Posterior vena cava (tissue), 2 donors: ENCODE data around the gene LMOD1. TPM values are rescaled to one million over a fixed set of nuclear protein-coding genes. Genes with fewer than 3 reads are reported as not detected.
"Not testable (repeated sequence)": the region's sequence is repeated elsewhere in the genome, so short reads cannot be mapped to it uniquely, and the experiment has no call there.

Source experiments
- DNase-seq: peaks from one replicate; pipeline ENCODE4 v3.0.0-alpha.2; 2020; ENCODE audit warnings: low spot score
- intact Hi-C, 2 donors: fragments of 100-400 bp; cut with DNase I; formaldehyde crosslinking; loops; one replicate each; pipeline versions ENCODE4 v1.14.1 to v1.14.2; 2022 to 2023
- long read RNA-seq, 2 donors: library from polyadenylated mRNA; unstranded; transcript quantifications; one replicate each; pipeline ENCODE4 v2.0.0, GENCODE V29; 2020 to 2021
- total RNA-seq, 2 donors: library from RNA; stranded (reverse); fragmentation: NEBNext Ultra II Directional; extraction: Animal tissue kit (Norgen Biotek cat#: 25700); gene quantifications; one replicate each; pipeline ENCODE4 v1.2.1, GENCODE V29; 2021
- donor health status: DM: yes; HTN: yes; CAD: no.
- donor health status: DM: yes; HTN: yes; CAD: no.

Gene LMOD1
- 100 to 1,000 TPM; 297 to 440 TPM for total RNA-seq
- long read RNA-seq, donor 1, transcript LMOD1-201 (3 exons, 3,970 nt): major isoform, 95 of 249 reads
- long read RNA-seq, donor 1, partial matches to known transcripts: 88 of 249 reads
- long read RNA-seq, donor 1, other reads (novel, unspliced or antisense): 66 of 249 reads
- long read RNA-seq, donor 2, transcript LMOD1-201 (3 exons, 3,970 nt): major isoform, 18 of 371 reads
- long read RNA-seq, donor 2, partial matches to known transcripts: 183 of 371 reads
- long read RNA-seq, donor 2, other reads (novel, unspliced or antisense): 170 of 371 reads

DNA sequence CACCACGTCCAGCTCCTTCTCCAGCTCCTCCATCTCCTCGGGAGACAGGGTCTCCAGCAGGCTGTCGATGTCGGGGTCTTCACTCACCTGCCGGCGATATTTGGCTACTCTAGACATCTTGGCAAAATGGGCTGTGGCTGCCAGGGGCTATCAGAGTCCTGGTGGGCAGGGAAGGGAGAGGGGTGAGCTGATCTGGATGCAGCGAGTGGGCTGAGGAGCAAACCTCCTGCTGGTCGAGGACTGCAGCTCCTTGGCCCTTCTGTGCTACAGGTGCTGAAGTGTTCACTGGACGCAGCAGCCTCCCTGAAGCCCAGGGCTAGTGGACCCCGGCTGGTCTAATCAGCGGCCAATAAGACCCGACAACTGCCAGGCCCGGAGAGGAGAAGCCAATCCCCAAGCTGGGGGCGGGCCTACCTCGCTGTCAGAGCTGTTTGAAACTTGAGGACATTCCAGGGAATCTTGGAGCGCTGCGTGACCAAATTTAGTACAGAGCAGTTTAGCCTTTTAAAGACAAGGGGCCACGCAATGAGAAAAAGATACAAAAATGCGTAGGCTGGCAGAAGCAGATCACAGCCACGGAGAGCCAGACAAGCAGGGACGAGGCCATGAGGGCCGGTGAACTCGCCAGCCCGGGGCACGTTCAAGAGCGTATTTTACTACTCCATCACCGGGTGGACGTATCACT is at the start of gene LMOD1:
LMOD1 (minus strand) TSS at position 325 of the 685 bp plus-strand sequence; CDS start at position 117, 208 bp downstream.
- intact Hi-C loops: no loop called here
- DNase-seq: peak; percentile 96

DNA sequence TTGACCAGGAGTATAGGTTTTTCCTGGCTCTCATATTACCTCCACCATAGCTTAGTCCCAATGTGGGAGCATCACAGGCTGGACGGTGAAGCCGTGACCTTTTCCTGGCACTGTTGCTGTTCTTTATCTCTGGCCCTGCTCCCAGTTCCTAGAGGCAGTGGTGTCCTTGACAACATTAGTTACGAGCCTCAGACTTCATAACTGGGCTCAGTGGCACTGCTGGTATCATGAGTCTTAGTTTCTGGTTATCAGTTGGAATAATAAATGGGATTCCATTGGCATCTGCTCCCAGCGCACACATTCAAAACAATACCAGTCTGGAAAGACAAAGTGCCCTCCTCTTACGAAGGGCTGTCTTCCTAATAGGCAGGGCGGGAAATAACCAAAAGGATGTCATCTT is 44.1 kb upstream of the LMOD1 start:
- no peak for DNase-seq
- intact Hi-C loops: no loop called here

DNA sequence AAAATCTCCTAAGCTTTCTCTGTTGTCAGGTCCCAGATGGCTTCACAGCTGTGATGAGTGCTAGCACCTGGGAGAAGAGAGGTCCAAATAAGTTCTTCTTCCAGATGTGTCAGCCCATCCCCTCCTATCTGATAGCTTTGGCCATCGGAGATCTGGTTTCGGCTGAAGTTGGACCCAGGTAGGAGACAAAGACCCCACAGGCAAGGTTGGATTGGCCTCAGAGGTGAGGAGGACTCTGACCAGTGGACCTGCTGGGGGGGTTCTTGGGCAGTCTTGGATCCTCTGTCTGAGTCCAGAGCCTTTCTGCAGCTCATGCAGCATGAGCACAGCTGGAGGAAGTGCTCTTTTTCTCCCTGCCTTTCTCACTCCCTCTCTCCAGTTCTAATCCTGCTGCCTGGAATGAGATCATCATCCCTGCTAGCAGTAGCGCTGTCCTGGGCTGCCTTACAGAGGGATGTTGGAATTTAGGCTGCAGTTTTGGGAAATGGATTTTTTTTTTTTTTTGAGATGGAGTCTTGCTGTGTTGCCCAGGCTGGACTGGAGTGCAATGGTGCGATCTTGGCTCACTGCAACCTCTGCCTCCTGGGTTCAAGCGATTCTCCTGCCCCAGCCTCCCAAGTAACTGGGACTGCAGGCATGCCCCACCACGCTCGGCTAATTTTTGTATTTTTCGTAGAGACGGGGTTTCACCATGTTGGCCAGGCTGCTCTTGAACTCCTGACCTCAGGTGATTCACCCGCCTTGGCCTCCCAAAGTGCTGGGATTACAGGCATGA is 43.2 kb upstream of the LMOD1 start:
- intact Hi-C loops: no loop called here
- DNase-seq: no peak

DNA sequence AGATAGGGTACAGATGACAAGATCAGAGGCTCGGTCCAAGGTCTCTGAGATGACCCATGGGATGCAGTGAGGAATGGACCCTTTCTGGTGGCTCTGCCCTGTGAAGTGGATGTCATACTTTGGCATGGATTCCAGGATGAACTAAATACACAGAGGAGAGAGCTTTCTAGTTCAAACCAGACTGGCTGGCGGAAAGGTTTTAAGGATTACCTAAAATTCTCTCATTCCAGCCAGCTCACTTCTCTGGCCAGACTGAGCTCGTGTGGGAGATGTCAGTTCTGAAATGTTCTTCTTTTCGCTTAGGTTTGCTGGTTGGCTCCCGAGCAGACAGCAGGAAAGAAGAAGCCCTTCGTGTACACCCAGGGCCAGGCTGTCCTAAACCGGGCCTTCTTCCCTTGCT is 42.3 kb upstream of the LMOD1 start:
- intact Hi-C loops: no loop called here
- no peak for DNase-seq

DNA sequence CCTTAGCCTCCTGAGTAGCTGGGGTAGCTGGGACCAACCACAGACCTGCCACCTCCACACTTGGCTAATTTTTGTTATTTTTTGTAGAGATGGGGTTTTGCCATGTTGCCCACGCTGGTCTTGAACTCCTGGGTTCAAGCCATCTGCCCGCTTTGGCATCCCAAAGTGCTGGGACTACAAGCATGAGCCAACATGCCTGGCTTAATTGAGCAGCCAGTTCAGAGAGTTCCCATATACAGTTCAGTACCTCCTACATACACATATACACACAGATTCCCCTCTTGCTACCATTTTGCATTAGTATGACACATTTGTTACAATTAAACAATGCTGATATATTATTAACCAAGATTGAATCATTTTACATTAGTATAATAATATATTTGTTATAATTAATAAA is 39.0 kb upstream of the LMOD1 start:
- intact Hi-C loops: no loop called here
- DNase-seq: no peak

DNA sequence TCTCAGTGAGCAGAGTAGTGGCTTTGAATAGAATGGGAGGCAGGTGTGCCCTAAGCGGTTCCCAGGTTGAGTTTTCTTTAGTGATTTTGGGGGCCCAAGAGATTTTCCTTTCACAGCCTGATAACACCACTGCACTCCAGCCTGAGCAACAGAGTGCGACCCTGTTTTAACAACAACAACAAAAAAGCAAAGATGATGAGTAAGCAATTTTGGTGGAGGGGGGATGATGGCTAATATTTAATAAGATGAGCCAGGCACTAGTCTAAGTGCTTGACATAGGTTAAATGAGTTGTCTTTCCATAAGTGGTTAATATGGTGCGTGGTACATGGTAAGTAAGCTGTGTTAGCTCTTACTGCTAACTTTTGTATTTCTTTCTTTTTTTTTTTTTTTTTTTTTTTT is 38.1 kb upstream of the LMOD1 start:
- intact Hi-C loops: no loop called here
- DNase-seq: no peak

DNA sequence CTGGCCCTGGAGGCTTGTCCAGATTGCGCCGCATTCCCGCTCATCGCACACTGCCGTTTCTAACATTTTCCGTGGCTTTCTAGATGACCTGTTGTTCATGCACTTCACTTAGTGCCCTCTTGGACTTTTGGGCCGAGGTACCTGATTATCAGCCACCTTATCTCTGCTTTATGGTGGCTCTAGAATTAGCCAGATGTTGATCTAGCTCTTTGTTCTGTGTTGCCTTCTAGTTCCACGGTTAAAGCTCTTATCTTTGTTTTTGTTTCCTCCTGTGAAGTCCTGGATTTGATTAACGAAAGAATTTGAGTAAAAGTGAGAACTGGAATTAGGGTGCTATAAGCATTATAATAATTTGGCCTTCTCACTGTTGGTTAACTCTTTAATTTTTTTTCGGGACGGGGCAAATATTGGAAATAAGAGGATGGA is 37.0 kb upstream of the LMOD1 start:
- no peak for DNase-seq
- intact Hi-C loops: no loop called here

DNA sequence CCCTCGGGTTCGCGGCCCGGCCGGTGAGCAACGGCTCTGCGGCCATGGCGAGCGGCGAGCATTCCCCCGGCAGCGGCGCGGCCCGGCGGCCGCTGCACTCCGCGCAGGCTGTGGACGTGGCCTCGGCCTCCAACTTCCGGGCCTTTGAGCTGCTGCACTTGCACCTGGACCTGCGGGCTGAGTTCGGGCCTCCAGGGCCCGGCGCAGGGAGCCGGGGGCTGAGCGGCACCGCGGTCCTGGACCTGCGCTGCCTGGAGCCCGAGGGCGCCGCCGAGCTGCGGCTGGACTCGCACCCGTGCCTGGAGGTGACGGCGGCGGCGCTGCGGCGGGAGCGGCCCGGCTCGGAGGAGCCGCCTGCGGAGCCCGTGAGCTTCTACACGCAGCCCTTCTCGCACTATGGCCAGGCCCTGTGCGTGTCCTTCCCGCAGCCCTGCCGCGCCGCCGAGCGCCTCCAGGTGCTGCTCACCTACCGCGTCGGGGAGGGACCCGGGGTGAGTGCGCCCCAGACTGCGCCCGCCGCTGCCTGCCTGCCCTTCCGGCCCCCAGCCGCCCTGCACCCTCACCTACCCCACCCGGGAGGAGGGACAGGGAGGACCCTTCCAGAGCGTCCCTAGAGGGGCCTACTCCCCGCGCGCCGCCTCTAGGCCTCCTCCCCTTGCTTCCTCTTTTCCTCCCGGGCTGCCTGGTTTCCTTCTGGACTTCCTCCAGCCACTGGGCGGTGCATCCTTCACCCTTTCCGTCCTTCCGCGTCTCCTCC is 36.5 kb upstream of the LMOD1 start, which contains the start of gene RNPEP:
RNPEP (plus strand) TSS at position 26 of the 757 bp plus-strand sequence; CDS start at position 45, 19 bp downstream.
- intact Hi-C loops: no loop called here
- peak; percentile 94 for DNase-seq

DNA sequence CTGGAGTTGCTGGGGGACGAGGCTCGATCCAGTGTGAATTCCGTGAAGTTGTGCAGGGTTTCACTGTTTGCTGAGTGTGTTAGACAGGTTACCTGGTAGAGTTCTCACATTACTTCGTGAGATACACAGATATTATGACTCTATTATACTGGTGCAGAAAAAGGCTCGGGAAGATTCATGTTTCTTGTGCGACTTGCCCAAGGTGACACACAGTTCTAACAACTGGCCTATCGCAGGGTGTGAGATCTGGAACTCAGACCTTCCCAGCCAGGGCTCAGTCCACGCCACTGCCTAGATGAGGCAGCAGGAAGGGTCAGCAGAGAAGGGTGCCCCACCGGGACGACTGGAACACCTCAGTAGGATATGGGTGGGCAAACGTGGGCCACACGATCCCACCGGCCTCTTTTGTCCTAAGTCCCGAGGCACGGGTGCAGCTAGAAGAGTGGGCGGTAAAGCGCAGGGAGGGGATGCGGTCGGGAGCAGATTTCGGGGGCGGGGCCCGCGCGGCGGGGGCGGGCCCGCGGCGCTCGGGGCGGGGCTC is 35.8 kb upstream of the LMOD1 start:
- peak; percentile 92 for DNase-seq
- intact Hi-C loops: no loop called here

DNA sequence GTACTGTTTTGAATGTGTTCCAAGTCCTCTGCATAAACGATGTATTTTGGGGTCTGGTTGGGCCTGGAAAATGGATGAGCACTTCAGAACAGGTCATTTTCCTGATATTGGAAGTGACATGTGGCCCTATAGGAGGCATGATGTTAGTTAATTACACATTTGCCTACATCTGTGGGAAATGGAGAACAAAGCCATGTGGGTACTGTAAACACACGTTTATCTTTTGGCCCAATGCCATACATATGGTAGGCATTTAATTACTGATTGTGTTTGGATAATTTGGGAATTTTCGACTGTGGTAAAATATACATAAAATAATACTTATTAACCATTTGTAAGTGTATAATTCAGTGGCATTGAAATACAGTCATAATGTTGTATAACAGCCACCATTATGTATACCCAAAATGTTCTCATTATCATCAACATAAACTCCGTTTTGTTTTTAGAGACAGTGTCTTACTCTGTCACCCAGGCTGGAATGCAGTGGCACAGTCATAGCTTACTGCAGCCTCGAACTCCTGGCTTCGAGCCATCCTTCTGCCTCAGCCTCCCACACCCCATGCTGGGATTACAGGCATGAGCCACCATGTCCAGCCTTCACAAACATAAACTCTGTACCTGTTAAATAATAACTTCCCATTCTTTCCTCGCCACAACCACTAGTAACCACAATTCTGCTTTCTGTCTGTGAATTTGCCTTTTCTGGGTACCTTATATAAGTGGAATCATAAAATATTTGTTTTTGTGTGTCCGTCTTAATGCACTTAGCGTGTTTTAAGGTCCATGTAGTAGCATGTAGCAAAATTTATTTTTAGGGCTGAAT is 24.2 kb upstream of the LMOD1 start:
- intact Hi-C loops: loop anchor here in 1 of 2 donors (5.0 kb wide), 2 partner anchors 78 to 93 kb away; no protein-coding TSS in a partner anchor
- DNase-seq: no peak

DNA sequence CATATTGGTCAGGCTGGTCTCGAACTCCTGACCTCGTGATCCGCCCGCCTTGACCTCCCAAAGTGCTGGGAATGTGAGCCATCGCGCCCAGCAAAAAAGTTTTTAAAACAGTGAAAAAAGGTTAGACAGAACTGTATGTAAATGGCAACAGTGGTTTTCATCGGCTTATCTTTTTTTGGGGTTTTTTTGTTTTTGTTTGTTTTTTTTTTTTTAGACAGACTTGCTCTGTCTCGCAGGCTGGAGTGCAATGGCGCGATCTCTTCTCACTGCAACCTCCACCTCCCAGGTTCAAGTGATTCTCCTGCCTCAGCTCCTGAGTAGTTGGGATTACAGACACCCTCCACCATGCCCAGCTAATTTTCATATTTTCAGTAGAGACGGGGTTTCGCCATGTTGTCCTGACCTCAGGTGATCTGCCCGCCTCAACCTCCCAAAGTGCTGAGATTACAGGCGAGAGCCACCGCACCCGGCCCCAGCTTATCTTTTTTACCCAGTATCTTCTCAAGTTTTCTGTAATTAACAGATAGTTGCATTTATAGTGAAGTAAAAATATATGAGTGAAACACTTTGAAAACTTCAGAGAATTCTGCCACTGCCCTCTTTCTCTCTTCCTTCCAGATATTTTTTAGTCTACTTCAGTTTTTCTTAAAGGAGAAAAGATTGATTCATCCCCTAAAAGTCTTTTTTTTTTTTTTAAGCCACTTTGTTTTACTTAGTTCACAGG is 22.0 kb upstream of the LMOD1 start:
- no peak for DNase-seq
- intact Hi-C loops: no loop called here

DNA sequence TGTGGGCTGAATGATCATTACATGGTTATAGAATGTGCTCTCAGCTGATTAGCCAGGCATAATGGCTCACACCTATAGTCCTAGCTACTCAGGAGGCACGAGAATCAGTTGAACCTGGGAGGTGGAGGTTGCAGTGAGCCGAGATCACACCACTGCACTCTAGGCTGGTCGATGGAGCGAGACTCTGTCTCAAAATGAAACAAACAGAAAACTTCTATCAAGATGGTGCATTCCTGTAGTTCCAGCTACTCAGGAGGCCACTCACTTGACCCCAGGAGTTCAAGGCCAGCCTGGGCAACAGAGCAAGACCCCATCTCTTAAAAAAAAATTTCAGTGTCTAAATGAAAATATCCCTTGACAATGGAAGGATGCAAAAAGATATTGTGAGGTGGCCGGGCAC is 19.8 kb upstream of the LMOD1 start:
- intact Hi-C loops: no loop called here
- DNase-seq: no peak

DNA sequence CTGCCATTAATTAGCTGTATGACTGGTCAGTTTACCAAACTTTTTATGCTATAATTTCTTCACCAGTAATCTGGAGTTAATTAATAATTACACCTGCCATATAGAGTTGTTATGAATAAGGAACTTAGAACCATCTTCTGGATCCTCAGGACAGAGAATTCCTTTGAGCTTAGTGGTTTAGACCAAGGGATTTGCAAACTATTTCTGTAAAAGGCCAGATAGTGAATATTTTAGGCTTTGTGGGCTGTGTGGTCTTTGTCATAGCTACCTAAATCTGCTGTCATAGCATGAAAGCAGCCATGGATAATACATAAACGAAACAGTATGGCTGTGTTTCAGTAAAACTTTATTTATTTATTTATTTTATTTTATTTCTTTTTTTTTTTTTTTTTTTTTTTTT is 17.9 kb upstream of the LMOD1 start:
- no peak for DNase-seq
- intact Hi-C loops: no loop called here

DNA sequence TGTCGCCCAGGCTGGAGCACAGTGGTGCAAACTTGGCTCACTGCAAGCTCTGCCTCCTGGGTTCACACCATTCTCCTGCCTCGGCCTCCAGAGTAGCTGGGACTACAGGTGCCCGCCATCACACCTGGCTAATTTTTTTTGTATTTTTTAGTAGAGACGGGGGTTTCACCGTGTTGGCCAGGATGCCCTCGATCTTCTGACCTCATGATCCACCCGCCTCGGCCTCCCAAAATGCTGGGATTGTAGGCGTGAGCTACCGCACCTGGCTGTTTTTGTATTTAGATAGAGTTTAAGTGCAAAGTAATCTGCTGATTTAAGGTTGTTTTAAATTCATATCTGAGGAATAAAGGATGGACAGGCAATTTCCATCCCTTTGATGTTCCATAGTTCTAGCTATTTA is 16.0 kb upstream of the LMOD1 start:
- DNase-seq, intact Hi-C loops: not testable (repeated sequence)

DNA sequence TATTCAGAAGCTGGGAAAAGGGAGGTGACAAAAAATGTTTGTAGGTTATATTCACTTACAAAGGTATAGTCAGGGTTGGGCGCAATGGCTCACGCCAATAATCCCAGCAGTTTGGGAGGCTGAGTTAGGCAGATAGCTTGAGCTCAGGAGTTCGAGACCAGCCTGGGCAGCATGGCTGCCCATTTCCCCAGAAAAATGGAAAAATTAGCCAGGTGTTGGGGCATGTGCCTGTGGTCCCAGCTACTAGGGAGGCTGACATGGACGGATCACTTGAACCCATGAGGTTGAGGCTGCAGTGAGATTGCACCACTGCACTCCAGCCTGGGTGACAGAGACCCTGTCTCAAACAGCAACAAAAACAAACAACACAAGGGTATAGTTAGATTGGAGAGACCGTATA is 12.0 kb upstream of the LMOD1 start:
- intact Hi-C loops: no loop called here
- no peak for DNase-seq

DNA sequence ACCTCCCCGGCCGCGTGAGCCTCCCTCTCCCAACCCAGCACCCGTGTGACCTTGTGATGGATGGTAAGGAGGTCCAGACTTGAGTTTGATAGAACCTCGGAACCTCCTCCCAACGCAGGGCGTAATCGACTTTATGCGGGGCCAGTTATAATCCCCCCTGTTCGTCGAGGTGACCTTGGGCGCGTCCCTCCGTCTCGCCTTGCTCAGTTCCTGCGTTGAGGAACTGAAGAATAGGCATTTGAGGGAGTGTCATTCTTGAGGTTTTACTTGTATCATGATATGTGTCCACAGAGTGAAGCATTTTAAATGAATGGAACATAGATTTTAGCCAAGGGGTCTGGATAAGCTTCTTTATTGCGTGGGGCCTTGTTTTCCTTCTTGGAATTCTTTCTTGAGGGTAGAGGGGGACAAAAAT is 9.4 kb upstream of the LMOD1 start:
- intact Hi-C loops: no loop called here
- DNase-seq: no peak

DNA sequence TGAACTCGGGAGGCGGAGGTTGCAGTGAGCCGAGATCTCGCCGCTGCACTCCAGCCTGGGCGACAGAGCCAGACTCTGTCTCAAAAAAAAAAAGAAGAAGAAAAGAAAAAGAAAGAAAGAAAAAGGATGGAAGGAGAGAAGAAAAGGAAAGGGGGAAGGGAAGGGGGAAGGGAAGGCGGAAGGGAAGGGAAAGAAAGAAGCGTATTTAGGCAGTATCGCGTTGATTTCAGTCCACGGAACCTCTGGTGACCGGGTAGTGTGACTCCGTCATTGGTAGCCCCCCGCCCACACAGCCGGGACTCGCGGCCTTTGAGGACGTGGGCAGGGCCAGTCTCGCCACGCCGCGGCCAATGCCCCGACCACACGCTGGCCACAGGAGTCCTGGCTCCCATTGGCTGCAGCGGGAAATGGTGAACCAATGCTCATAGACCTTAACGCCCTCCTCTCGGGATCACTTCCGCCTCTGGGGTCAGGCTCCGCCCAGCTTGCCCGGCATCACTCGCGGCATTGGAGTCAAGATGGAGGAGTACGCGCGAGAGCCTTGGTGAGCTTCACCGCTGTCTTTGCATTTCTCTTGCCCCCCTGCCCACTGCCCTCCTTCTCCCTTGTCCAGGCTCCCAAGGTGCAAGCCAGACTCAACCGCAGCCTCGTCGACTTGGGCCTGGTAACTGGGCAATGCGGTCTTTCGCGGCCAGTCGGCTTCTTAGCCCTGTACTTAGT is 8.8 kb upstream of the LMOD1 start, which contains the start of gene TIMM17A:
TIMM17A (plus strand) TSS at position 495 of the 720 bp plus-strand sequence; CDS start at position 519, 24 bp downstream.
- DNase-seq: peak; percentile 99
- intact Hi-C loops: no loop called here
